ENCODE data around the gene CXCL17. TPM values are rescaled to one million over a fixed set of nuclear protein-coding genes. Genes with fewer than 3 reads are reported as not detected.

Gene CXCL17
- total and polyA plus RNA-seq, 7 experiments from 2014 or later, result 0.30 TPM; not detected in 6

- Histone ChIP-seq H3K36me3 (ENCODE audit: control insufficient read depth in 2 of 3, insufficient read depth in 3 of 3, low read length in 3 of 3) (peaks cover 0 to 45% (median 0%) of the 10 kb centered on the region in 3 experiments), H3K27ac (ENCODE audit: low read depth, low read length) (no peak overlapping the region), H3K4me1 (ENCODE audit: control insufficient read depth in 2 of 2, insufficient read depth in 2 of 2, low read length in 2 of 2) (no peaks in the 10 kb centered on the region), H3K27me3 (ENCODE audit: control insufficient read depth in 2 of 2, insufficient read depth in 2 of 2, low read length in 2 of 2) (no peaks in the 10 kb centered on the region), H3K9me3 (ENCODE audit: control insufficient read depth in 2 of 3, low read length in 3 of 3) (no peaks in the 10 kb centered on the region), H3K4me3 (ENCODE audit: low read length) (no peak overlapping the region)
- DNase-seq (no peak), ATAC-seq (no peak)
- POLR2A ChIA-PET, result no interaction called here
- H3K27ac Mint-ChIP-seq, result no peak overlapping the region
- H3K4me1 Mint-ChIP-seq, result peaks cover 0 to 6% (median 5%) of the 10 kb centered on the region in 7 donors
- no peaks in the 10 kb centered on the region for H3K9me3 Mint-ChIP-seq
- H3K36me3 Mint-ChIP-seq, result peaks cover 0 to 10% (median 0%) of the 10 kb centered on the region in 5 donors
- CTCF ChIA-PET, result no interaction called here
- intact Hi-C loops (cut with micrococcal nuclease), result no loop called here
- H3K27me3 Mint-ChIP-seq, result no peaks in the 10 kb centered on the region
- no peak overlapping the region for H3K4me3 Mint-ChIP-seq
These were observed 35.0 kb downstream of the CXCL17 start for GRCh38 chr19:42407816-42408175.

GRCh38 chr19:42407085-42407815 is 35.5 kb downstream of the CXCL17 start:
- Histone ChIP-seq H3K36me3 (ENCODE audit: control insufficient read depth in 2 of 3, insufficient read depth in 3 of 3, low read length in 3 of 3) (peaks cover 0 to 45% (median 0%) of the 10 kb centered on the region in 3 experiments), H3K4me3 (ENCODE audit: low read length) (no peak overlapping the region), H3K27me3 (ENCODE audit: control insufficient read depth in 2 of 2, insufficient read depth in 2 of 2, low read length in 2 of 2) (no peaks in the 10 kb centered on the region), H3K27ac (ENCODE audit: low read depth, low read length) (no peak overlapping the region), H3K9me3 (ENCODE audit: control insufficient read depth in 2 of 3, low read length in 3 of 3) (no peaks in the 10 kb centered on the region), H3K4me1 (ENCODE audit: control insufficient read depth in 2 of 2, insufficient read depth in 2 of 2, low read length in 2 of 2) (no peaks in the 10 kb centered on the region)
- no peak for ATAC-seq
- H3K27me3 Mint-ChIP-seq, result no peaks in the 10 kb centered on the region
- H3K36me3 Mint-ChIP-seq, result peaks cover 0 to 10% (median 0%) of the 10 kb centered on the region in 5 donors
- intact Hi-C loops (cut with micrococcal nuclease), result no loop called here
- no peak overlapping the region for H3K27ac Mint-ChIP-seq
- DNase-seq, result no peak
- POLR2A ChIA-PET, result interaction anchor here (1.0 kb wide), 1 partner anchor 9 kb away, joined by 3 read pairs; no protein-coding TSS in a partner anchor
- H3K9me3 Mint-ChIP-seq, result no peaks in the 10 kb centered on the region
- peaks cover 0 to 11% (median 7%) of the 10 kb centered on the region in 7 donors for H3K4me1 Mint-ChIP-seq
- H3K4me3 Mint-ChIP-seq, result no peak overlapping the region
- CTCF ChIA-PET, result interaction anchor here (0.6 kb wide), 1 partner anchor 188 kb away, joined by 3 read pairs; no protein-coding TSS in a partner anchor

- no peak overlapping the region for H3K27ac Mint-ChIP-seq
These were observed 36.6 kb downstream of the CXCL17 start for GRCh38 chr19:42406111-42406510.

GRCh38 chr19:42403586-42403985 is 39.2 kb downstream of the CXCL17 start:
- H3K27me3 ChIP-seq (ENCODE audit: control insufficient read depth in 2 of 2, insufficient read depth in 2 of 2, low read length in 2 of 2), result no peaks in the 10 kb centered on the region
- Mint-ChIP-seq H3K27me3 (no peaks in the 10 kb centered on the region), H3K9me3 (no peaks in the 10 kb centered on the region), H3K36me3 (peaks cover 0 to 17% (median 0%) of the 10 kb centered on the region in 5 donors), H3K27ac (no peak overlapping the region), H3K4me1 (peaks cover 12 to 39% (median 30%) of the 10 kb centered on the region in 7 donors), H3K4me3 (no peak overlapping the region)
- peaks cover 5% of the 10 kb centered on the region in 2 donors for H3K4me1 ChIP-seq (ENCODE audit: control insufficient read depth in 2 of 2, insufficient read depth in 2 of 2, low read length in 2 of 2)
- no peak overlapping the region for H3K27ac ChIP-seq (ENCODE audit: low read depth, low read length)
- DNase-seq (no peak), ATAC-seq (no peak)
- H3K36me3 ChIP-seq (ENCODE audit: control insufficient read depth in 2 of 3, insufficient read depth in 3 of 3, low read length in 3 of 3), result peaks cover 0 to 32% (median 0%) of the 10 kb centered on the region in 3 experiments
- H3K4me3 ChIP-seq (ENCODE audit: low read length), result no peak overlapping the region
- ChIA-PET CTCF (no interaction called here), POLR2A (no interaction called here)
- H3K9me3 ChIP-seq (ENCODE audit: control insufficient read depth in 2 of 3, low read length in 3 of 3), result no peaks in the 10 kb centered on the region
- intact Hi-C loops (cut with micrococcal nuclease), result loop anchor here (5.0 kb wide), 3 partner anchors 34 to 296 kb away; no protein-coding TSS in a partner anchor

More at GRCh38 chr19:42406111-42406510, 36.6 kb downstream of the CXCL17 start:
- no peaks in the 10 kb centered on the region for H3K9me3 ChIP-seq (ENCODE audit: control insufficient read depth in 2 of 3, low read length in 3 of 3)
- H3K36me3 Mint-ChIP-seq, result peaks cover 0 to 14% (median 0%) of the 10 kb centered on the region in 5 donors
- no peaks in the 10 kb centered on the region for H3K27me3 ChIP-seq (ENCODE audit: control insufficient read depth in 2 of 2, insufficient read depth in 2 of 2, low read length in 2 of 2)
- peaks cover 2% of the 10 kb centered on the region in 2 donors for H3K4me1 ChIP-seq (ENCODE audit: control insufficient read depth in 2 of 2, insufficient read depth in 2 of 2, low read length in 2 of 2)
- H3K4me3 Mint-ChIP-seq, result no peak overlapping the region
- no peak overlapping the region for H3K4me3 ChIP-seq (ENCODE audit: low read length)
- POLR2A ChIA-PET, result interaction anchor here (1.0 kb wide), 1 partner anchor 8 kb away, joined by 3 read pairs; no protein-coding TSS in a partner anchor
- no peak overlapping the region for H3K27ac ChIP-seq (ENCODE audit: low read depth, low read length)
- intact Hi-C loops (cut with micrococcal nuclease), result no loop called here
- peaks cover 0 to 45% (median 0%) of the 10 kb centered on the region in 3 experiments for H3K36me3 ChIP-seq (ENCODE audit: control insufficient read depth in 2 of 3, insufficient read depth in 3 of 3, low read length in 3 of 3)
- ATAC-seq (no peak), DNase-seq (no peak)
- peaks cover 0 to 19% (median 12%) of the 10 kb centered on the region in 7 donors for H3K4me1 Mint-ChIP-seq
- no peaks in the 10 kb centered on the region for H3K27me3 Mint-ChIP-seq
- no peaks in the 10 kb centered on the region for H3K9me3 Mint-ChIP-seq
- CTCF ChIA-PET, result no interaction called here

GRCh38 chr19:42402376-42403116 is 40.2 kb downstream of the CXCL17 start:
- peaks cover 17 to 42% (median 34%) of the 10 kb centered on the region in 7 donors for H3K4me1 Mint-ChIP-seq
- ChIA-PET POLR2A (interaction anchor here (1.0 to 1.2 kb wide), 2 partner anchors 19 to 21 kb away, joined by 3 to 7 read pairs; no protein-coding TSS in a partner anchor), CTCF (interaction anchor here (2.6 kb wide), 1 partner anchor 270 kb away, joined by 7 read pairs; the partner anchor contains the start of gene POU2F2)
- ATAC-seq (no peak), DNase-seq (peak in 1 of 9 donors; percentile 9)
- Histone ChIP-seq H3K27me3 (ENCODE audit: control insufficient read depth in 2 of 2, insufficient read depth in 2 of 2, low read length in 2 of 2) (no peaks in the 10 kb centered on the region), H3K36me3 (ENCODE audit: control insufficient read depth in 2 of 3, insufficient read depth in 3 of 3, low read length in 3 of 3) (peaks cover 0 to 22% (median 0%) of the 10 kb centered on the region in 3 experiments), H3K4me1 (ENCODE audit: control insufficient read depth in 2 of 2, insufficient read depth in 2 of 2, low read length in 2 of 2) (peaks cover 8 to 10% of the 10 kb centered on the region in 2 donors), H3K27ac (ENCODE audit: low read depth, low read length) (peak overlapping the region; percentile 68), H3K4me3 (ENCODE audit: low read length) (peak overlapping the region; percentile 62), H3K9me3 (ENCODE audit: control insufficient read depth in 2 of 3, low read length in 3 of 3) (no peaks in the 10 kb centered on the region)
- no peaks in the 10 kb centered on the region for H3K27me3 Mint-ChIP-seq
- peak overlapping the region in 7 of 9 donors; percentile 65 to 88 (median 82) for H3K27ac Mint-ChIP-seq
- peaks cover 0 to 17% (median 0%) of the 10 kb centered on the region in 5 donors for H3K36me3 Mint-ChIP-seq
- peaks cover 0 to 1% (median 0%) of the 10 kb centered on the region in 11 donors for H3K9me3 Mint-ChIP-seq
- intact Hi-C loops (cut with micrococcal nuclease), result loop anchor here (5.0 kb wide), 3 partner anchors 35 to 295 kb away; no protein-coding TSS in a partner anchor
- H3K4me3 Mint-ChIP-seq, result peak overlapping the region; percentile 79 to 88 (median 84)

All from naive thymus-derived CD4-positive, alpha-beta T cell (primary cell).